H1 (cell line): Measurements from ENCODE around the gene TTC36. TPM values are rescaled to one million over a fixed set of nuclear protein-coding genes. Genes with fewer than 3 reads are reported as not detected.

Experiments
- CTCF ChIA-PET: fragments of 300-600 bp; sonication (Branson Sonifier 250); formaldehyde crosslinking; loops from one replicate; lab custom pipeline; 2021; ENCODE audit not compliant: partially characterized antibody; lab: Charles Lee
- POLR2A ChIA-PET: fragments of 300-600 bp; sonication (Branson Sonifier 250); formaldehyde crosslinking; loops from one replicate; lab custom pipeline; 2021; ENCODE audit warnings: inconsistent platforms; ENCODE audit not compliant: partially characterized antibody; lab: Charles Lee
- DNase-seq, 2 experiments: peaks; one replicate each; pipeline versions ENCODE4 v3.0.0 to v3.0.0-alpha.2; 2010 to 2022; ENCODE audit warnings: low spot score in 2 of 2, low read depth in 1 of 2, mixed read lengths in 1 of 2
- FAIRE-seq: peaks from 2 replicates; lab custom pipeline; 2011; peaks lifted over from hg19 to GRCh38; lab: Jason Lieb, UNC
- H2AFZ ChIP-seq: 2 replicates; pipeline ENCODE4 v1.8.1; 2012; ENCODE audit warnings: low read length, inconsistent platforms
- H2AK5ac ChIP-seq: 2 replicates; pipeline ENCODE4 v1.6.1; 2013; ENCODE audit warnings: low read depth, low read length
- H2BK120ac ChIP-seq: replicated peaks from 2 replicates; pipeline ENCODE3; 2013; ENCODE audit warnings: low read depth, low read length, inconsistent platforms
- H2BK12ac ChIP-seq: 2 replicates; pipeline ENCODE4 v1.6.1; 2013; ENCODE audit warnings: low read depth, low read length
- H2BK15ac ChIP-seq: 2 replicates; pipeline ENCODE4 v1.6.1; 2013; ENCODE audit warnings: low read length
- H2BK20ac ChIP-seq: 2 replicates; pipeline ENCODE4 v1.6.1; 2013; ENCODE audit warnings: low read length
- H2BK5ac ChIP-seq: 2 replicates; pipeline ENCODE4 v1.6.1; 2013; ENCODE audit warnings: low read depth, low read length
- H3K14ac ChIP-seq: 2 replicates; pipeline ENCODE4 v1.6.1; 2013; ENCODE audit warnings: inconsistent platforms; ENCODE audit not compliant: insufficient read length
- H3K18ac ChIP-seq: 2 replicates; pipeline ENCODE4 v1.6.1; 2013; ENCODE audit warnings: low read length; ENCODE audit errors: extremely low read depth
- H3K23ac ChIP-seq: 2 replicates; pipeline ENCODE4 v1.6.1; 2013; ENCODE audit warnings: inconsistent platforms; ENCODE audit not compliant: insufficient read length
- H3K23me2 ChIP-seq: 2 replicates; pipeline ENCODE4 v1.6.1; 2013; ENCODE audit warnings: low read depth, low read length
- H3K27ac ChIP-seq: 2 replicates; pipeline ENCODE4 v1.6.1; 2011; ENCODE audit warnings: low read depth, low read length, inconsistent platforms
- H3K27me3 ChIP-seq, 4 experiments: replicated peaks in 1 of 4; 1 replicate in 1 of 4; 2 replicates in 3 of 4; pipeline versions ENCODE4 v1.6.1 to v1.8.1; 2011 to 2013; ENCODE audit warnings: low read length in 3 of 4, mild to moderate bottlenecking in 3 of 4, inconsistent platforms in 2 of 4, mixed read lengths in 2 of 4, moderate library complexity in 1 of 4; ENCODE audit not compliant: control insufficient read depth in 3 of 4, insufficient read depth in 3 of 4; ENCODE audit errors: extremely low read depth in 1 of 4
- H3K36me3 ChIP-seq, 4 experiments: 2 replicates each; pipeline versions ENCODE4 v1.6.1 to v1.8.1; 2011 to 2013; ENCODE audit warnings: mild to moderate bottlenecking in 4 of 4, low read length in 3 of 4, moderate library complexity in 2 of 4, control low read depth in 1 of 4, inconsistent platforms in 1 of 4; ENCODE audit not compliant: insufficient read depth in 4 of 4, control insufficient read depth in 2 of 4
- H3K4ac ChIP-seq: replicated peaks from 2 replicates; pipeline ENCODE3; 2013; ENCODE audit warnings: low read length, low read depth, mixed read lengths, inconsistent platforms; ENCODE audit not compliant: insufficient read length
- H3K4me1 ChIP-seq, 4 experiments: replicated peaks in 1 of 4; 1 replicate in 1 of 4; 2 replicates in 3 of 4; pipeline versions ENCODE4 v1.6.1 to v1.8.1; 2011 to 2013; ENCODE audit warnings: low read length in 3 of 4, inconsistent platforms in 2 of 4, mixed read lengths in 1 of 4; ENCODE audit not compliant: insufficient read depth in 4 of 4, control insufficient read depth in 3 of 4
- H3K4me2 ChIP-seq, 2 experiments: 2 replicates each; pipeline versions ENCODE4 v1.6.1 to v1.8.1; 2011 to 2013; ENCODE audit warnings: low read depth in 2 of 2, low read length in 2 of 2, control low read depth in 1 of 2, inconsistent platforms in 1 of 2, mild to moderate bottlenecking in 1 of 2; ENCODE audit not compliant: insufficient read depth in 1 of 2
- H3K4me3 ChIP-seq, 4 experiments: fragments of 200-600, 300-600 bp in 1 of 4; sonication (generic), shearing (Covaris generic), sonication (Bioruptor Twin) in 1 of 4; 2 replicates each; pipeline versions ENCODE4 v1.5.1 to v1.8.1; 2011 to 2016; ENCODE audit warnings: low read length in 4 of 4, low read depth in 3 of 4, control low read depth in 2 of 4, inconsistent platforms in 2 of 4, mild to moderate bottlenecking in 2 of 4, mixed read lengths in 1 of 4, moderate library complexity in 1 of 4; ENCODE audit not compliant: insufficient read depth in 2 of 4; ENCODE audit errors: extremely low read depth in 1 of 4
- H3K56ac ChIP-seq: replicated peaks from 2 replicates; pipeline ENCODE3; 2013; ENCODE audit warnings: low read depth, mild to moderate bottlenecking, mixed read lengths, low read length, inconsistent platforms; ENCODE audit not compliant: insufficient read length
- H3K79me1 ChIP-seq: 2 replicates; pipeline ENCODE4 v1.6.1; 2013; ENCODE audit warnings: low read depth, low read length, control low read depth
- H3K79me2 ChIP-seq, 2 experiments: 2 replicates each; pipeline versions ENCODE4 v1.6.1 to v1.8.1; 2012 to 2013; ENCODE audit warnings: low read length in 2 of 2, mild to moderate bottlenecking in 2 of 2, inconsistent platforms in 1 of 2; ENCODE audit not compliant: insufficient read depth in 2 of 2, control insufficient read depth in 1 of 2
- H3K9ac ChIP-seq, 4 experiments: replicated peaks in 1 of 4; 1 replicate in 1 of 4; 2 replicates in 3 of 4; pipeline versions ENCODE4 v1.6.1 to v1.8.1; 2011 to 2013; ENCODE audit warnings: low read depth in 3 of 4, low read length in 3 of 4, control low read depth in 2 of 4, mild to moderate bottlenecking in 2 of 4, moderate library complexity in 2 of 4, inconsistent platforms in 1 of 4; ENCODE audit errors: extremely low read depth in 1 of 4
- H3K9me3 ChIP-seq, 2 experiments: 2 replicates each; pipeline versions ENCODE4 v1.6.1 to v1.8.1; 2012 to 2013; ENCODE audit warnings: mild to moderate bottlenecking in 2 of 2, moderate library complexity in 2 of 2, control low read depth in 1 of 2, inconsistent platforms in 1 of 2, low read depth in 1 of 2, low read length in 1 of 2, mixed read lengths in 1 of 2; ENCODE audit not compliant: insufficient read depth in 2 of 2
- H4K20me1 ChIP-seq, 2 experiments: replicated peaks in 1 of 2; 2 replicates each; pipeline versions ENCODE3 to v1.8.1; 2011 to 2013; ENCODE audit warnings: inconsistent platforms in 2 of 2, low read length in 2 of 2, mild to moderate bottlenecking in 1 of 2; ENCODE audit not compliant: insufficient read depth in 2 of 2, control insufficient read depth in 1 of 2
- H4K5ac ChIP-seq: 2 replicates; pipeline ENCODE4 v1.6.1; 2013; ENCODE audit warnings: low read length, low read depth, mixed read lengths, inconsistent platforms; ENCODE audit not compliant: insufficient read length
- H4K8ac ChIP-seq: 2 replicates; pipeline ENCODE4 v1.8.0; 2013; ENCODE audit warnings: mild to moderate bottlenecking, moderate library complexity, low read length, inconsistent platforms; ENCODE audit not compliant: insufficient read depth; ENCODE audit errors: extremely low read depth
- H4K91ac ChIP-seq: replicated peaks from 2 replicates; pipeline ENCODE3; 2013; ENCODE audit warnings: low read length, mixed read lengths, inconsistent platforms; ENCODE audit not compliant: insufficient read length
- EP300 ChIP-seq, 2 experiments: IDR thresholded peaks; 1 replicate in 1 of 2; 2 replicates in 1 of 2; pipeline ENCODE4 v1.6.1; 2011 to 2012; ENCODE audit warnings: low read depth in 2 of 2, low read length in 2 of 2, mild to moderate bottlenecking in 2 of 2, borderline replicate concordance in 1 of 2, inconsistent platforms in 1 of 2, moderate library complexity in 1 of 2
- FOSL1 ChIP-seq: IDR thresholded peaks from 2 replicates; pipeline ENCODE4 v1.6.1; 2011; ENCODE audit warnings: mild to moderate bottlenecking, low read depth, low read length, moderate library complexity; ENCODE audit not compliant: insufficient read depth
- SIN3A ChIP-seq, 2 experiments: IDR thresholded peaks in 1 of 2; conservative IDR thresholded peaks in 1 of 2; 2 replicates each; pipeline ENCODE4 v1.6.1; 2011 to 2012; ENCODE audit warnings: low read length in 2 of 2, improper control_type of control experiment in 1 of 2, low read depth in 1 of 2, mild to moderate bottlenecking in 1 of 2
- SP2 ChIP-seq: IDR thresholded peaks from 2 replicates; pipeline ENCODE4 v1.6.1; 2012; ENCODE audit warnings: mild to moderate bottlenecking, low read length, inconsistent platforms
- SUZ12 ChIP-seq: fragments of 200-600 bp; sonication (generic); IDR thresholded peaks from 2 replicates; pipeline ENCODE4 v1.6.1; 2012; ENCODE audit warnings: mild to moderate bottlenecking, inconsistent platforms, low read length, moderate library complexity, mixed read lengths
- YY1 ChIP-seq: IDR thresholded peaks from 2 replicates; pipeline ENCODE4 v1.6.1; 2011; ENCODE audit warnings: low read depth, mild to moderate bottlenecking, low read length
- WGBS, 2 experiments: shearing (Covaris generic) in 1 of 2; methylation state at CpG; one replicate each; pipeline versions ENCODE4 v1.1.6 to v1.1.7; 2013 to 2015; ENCODE audit warnings: low lambda C conversion rate in 2 of 2, mixed read lengths in 2 of 2, inconsistent platforms in 1 of 2, low coverage in 1 of 2, missing lambda C conversion rate in 1 of 2; ENCODE audit not compliant: insufficient replicate concordance in 2 of 2, insufficient coverage in 1 of 2, insufficient read length in 1 of 2; ENCODE audit errors: extremely low coverage in 1 of 2, missing lambda C conversion rate in 1 of 2; 5-methylcytosine and 5-hydroxymethylcytosine counted together
- polyA plus RNA-seq, 7 experiments: library from polyadenylated mRNA; depleted of rRNA in 3 of 7; stranded (reverse) in 5 of 7; unstranded in 2 of 7; fragments of >200 nt in 5 of 7; fragments of 200-250 nt in 2 of 7; gene quantifications; 1 replicate in 5 of 7; 2 replicates in 1 of 7; 4 replicates in 1 of 7; pipeline versions ENCODE4 v1.2.1 to v1.2.3, GENCODE V29; 2011 to 2013; ENCODE audit warnings: missing spikeins in 2 of 7, mixed read lengths in 2 of 7
- total RNA-seq: library from RNA; stranded (reverse); fragmentation: NEBNext Ultra II Directional; extraction: Animal tissue kit (Norgen Biotek cat#: 25700); gene quantifications from 2 replicates; pipeline ENCODE4 v1.2.1, GENCODE V29; 2021

The TTC36 gene
- total and polyA plus RNA-seq, 2 of the 8 experiments (the other 6 are each of a cell fraction or from before 2014, with no cell fraction given): not detected

DNA sequence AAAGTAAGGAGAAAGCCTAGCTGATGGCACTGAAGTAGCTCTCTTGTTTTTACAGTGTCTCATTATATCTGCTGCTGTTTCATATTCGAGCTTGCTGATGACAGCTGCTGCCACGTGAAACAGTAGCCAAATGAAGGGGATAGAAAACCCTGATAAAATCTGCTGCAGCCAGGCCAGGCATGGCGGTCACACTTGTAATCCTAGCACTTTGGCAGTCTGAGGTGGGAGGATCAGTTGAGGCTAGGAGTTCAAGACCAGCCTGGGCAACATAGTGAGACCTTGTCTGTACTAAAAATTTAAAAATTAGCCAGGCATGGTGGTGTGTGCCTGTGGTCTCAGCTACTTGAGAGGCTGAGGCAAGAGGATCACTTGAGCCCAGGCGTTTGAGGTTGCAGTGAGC lies 25.1 kb downstream of the TTC36 start:
- ChIA-PET CTCF (no interaction called here), POLR2A (no interaction called here)
- no peaks in the 10 kb centered on the region for H3K9me3 ChIP-seq
- H3K9ac ChIP-seq: no peak overlapping the region
- H3K4me2 ChIP-seq: no peak overlapping the region
- H3K56ac ChIP-seq: no peak overlapping the region
- H3K4ac ChIP-seq: no peak overlapping the region
- no peaks in the 10 kb centered on the region for H3K27me3 ChIP-seq
- TF ChIP-seq EP300 (IDR thresholded peaks at IDR 0.05; ENCODE audit: borderline replicate concordance in 1 of 2, low read depth in 2 of 2, low read length in 2 of 2) (no peak), YY1 (no peak), SP2 (no peak), SUZ12 (no peak), SIN3A (conservative IDR thresholded peaks at IDR 0.05 in 1 of 2, IDR thresholded peaks at IDR 0.05 in 1 of 2; ENCODE audit: low read depth in 1 of 2, low read length in 2 of 2) (no peak), FOSL1 (no peak)
- H2BK120ac ChIP-seq: no peak overlapping the region
- WGBS, 2 experiments: 94% methylated on average over 4 of the region's 4 CpGs; no CpG with 5 or more reads in 1 of the 2 experiments
- FAIRE-seq (no peak), DNase-seq (no peak)
- no peak overlapping the region for H3K4me3 ChIP-seq
- no peak overlapping the region for H3K23ac ChIP-seq
- no peaks in the 10 kb centered on the region for H3K79me2 ChIP-seq
- no peak overlapping the region for H2BK12ac ChIP-seq
- no peaks in the 10 kb centered on the region for H4K20me1 ChIP-seq
- H3K18ac ChIP-seq: no peak overlapping the region
- peaks cover 0 to 13% (median 0%) of the 10 kb centered on the region in 4 experiments; a peak in 3 of 8 replicates for H3K36me3 ChIP-seq
- no peak overlapping the region for H4K91ac ChIP-seq
- no peaks in the 10 kb centered on the region for H3K4me1 ChIP-seq
- no peak overlapping the region for H2BK15ac ChIP-seq
- no peaks in the 10 kb centered on the region for H3K23me2 ChIP-seq
- no peak overlapping the region for H2BK5ac ChIP-seq
- H4K8ac ChIP-seq: no peak overlapping the region
- H4K5ac ChIP-seq: no peak overlapping the region
- H2AK5ac ChIP-seq: no peak overlapping the region
- no peaks in the 10 kb centered on the region for H3K79me1 ChIP-seq
- H3K27ac ChIP-seq: no peak overlapping the region
- H3K14ac ChIP-seq: no peak overlapping the region
- H2BK20ac ChIP-seq: no peak overlapping the region
- no peak overlapping the region for H2AFZ ChIP-seq
